ENCODE data around the gene HCN4.

Gene HCN4

DNA sequence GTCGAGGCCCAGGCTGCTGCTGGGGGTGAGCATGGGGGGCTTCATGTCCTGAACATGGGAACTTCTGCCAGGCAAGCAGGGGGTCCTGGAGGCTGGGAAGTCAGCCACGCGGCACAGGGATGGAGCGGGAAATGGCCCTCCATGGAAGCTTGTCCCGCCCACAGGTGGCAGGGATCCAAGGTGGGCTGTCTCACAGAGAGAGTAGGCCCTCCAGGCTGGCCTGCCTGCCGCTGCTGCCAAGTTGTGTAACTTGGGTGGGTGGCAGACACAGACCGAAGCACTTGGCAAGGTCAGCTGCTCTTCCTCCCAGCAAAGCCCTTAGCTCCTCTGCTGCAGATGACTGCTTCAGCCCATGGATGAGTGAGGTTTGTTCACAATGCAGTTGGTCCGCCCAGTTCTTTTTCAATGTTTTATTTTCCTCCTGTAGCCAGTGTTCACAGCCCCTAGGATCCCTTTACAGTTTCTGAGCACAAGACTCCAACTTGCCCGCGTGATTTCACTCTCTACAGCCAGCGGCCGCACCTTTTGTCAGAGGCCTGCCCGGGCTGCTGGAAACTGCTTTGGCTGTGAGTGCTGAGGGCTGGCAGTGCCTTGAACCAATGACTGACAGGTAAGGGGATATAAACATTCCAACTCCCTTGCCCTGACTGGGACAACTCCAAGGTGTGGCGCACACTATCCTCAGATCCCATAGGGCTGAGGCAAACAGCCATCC, 26.7 kb downstream of the HCN4 start:
- DNase-seq, result no peak

DNA sequence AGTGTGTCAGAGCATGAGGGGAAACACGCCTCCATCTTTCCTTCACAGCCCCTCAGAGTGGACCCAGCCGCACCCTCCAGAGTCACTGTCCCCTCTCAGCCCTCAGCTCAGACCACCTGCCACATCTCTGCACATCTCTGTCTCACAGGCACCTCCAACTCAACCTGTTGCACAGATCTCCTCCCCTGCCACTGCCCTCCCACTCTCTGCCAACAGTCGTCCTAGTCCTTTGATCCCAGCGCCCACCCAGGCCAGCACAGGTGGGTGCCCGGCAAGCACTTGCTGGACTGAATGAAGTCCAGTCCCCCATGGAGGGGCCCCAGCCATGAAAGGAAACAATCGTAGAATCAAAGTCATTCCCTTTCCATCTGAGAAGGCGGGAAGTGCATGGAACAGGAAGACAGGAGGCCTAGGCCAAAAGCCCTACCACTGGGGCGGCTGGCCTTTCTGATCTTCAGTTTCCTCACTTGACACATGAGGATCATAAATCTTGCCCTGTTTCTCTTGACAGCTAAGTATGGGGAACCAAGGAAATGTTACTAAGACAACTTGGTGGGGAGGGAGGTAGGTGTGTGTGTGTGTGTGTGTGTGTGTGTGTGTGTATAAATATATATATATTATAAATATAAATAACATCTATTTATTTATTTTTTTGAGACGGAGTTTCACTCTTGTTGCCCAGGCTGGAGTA, 28.1 kb downstream of the HCN4 start:
- no peak for DNase-seq

DNA sequence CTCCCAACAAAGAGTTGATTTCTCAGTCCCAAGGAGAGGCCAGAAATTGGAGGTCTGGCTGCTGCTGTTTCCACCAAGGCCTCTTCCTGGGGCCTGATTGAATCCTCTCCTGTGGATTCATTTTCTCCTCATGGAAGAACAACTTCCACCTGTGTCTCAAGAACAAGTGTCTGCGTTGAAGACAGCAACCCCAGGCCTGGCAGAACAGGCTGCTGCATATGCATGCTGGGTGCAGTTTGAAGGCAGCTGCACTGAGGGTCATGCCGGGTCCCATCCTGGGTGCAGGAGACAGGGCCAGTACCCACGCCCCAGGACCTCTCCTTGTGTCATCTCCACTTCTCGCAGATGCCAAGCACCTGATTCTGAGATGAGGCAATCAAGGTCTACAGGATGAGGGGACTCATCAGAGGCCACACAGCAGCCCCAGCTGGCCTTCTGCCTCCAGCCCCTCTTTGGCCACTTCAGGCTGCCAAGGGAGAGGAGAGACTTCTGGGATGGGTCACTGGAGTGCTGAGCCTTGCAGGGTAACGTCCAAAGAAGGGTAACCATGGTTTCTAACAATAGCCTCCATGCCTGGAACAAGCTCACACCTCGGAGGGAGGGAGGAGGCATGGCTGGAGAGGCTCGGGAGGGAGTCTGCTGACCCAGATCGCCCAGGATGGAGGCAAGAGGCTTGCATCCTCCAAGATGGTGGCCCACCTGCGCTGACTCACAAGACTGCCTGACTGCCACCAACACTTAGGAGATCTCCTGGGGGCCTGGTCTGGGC, 30.0 kb downstream of the HCN4 start:
- no peak for DNase-seq

- DNase-seq, result no peak
Observed at GRCh38 chr15:73338058-73338457, 30.7 kb downstream of the HCN4 start.

DNA sequence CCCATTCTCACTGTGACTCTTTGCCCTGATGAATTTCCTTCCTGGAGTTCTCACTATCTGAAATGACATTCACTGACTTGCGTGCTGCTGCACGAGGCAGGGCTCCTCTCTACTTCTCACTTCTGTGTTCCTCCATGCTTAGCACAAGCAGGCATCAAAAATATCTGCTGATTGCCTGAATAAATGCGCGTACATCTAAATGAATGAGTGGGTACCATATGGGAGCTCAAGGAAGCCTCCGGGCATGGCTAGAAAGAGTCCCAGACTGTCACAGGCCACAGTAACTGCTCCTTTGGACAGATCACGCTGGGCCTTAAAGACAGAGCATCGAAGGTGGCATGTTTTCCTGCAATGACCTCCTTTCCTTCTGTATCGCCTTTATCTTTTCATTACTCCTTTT, 31.6 kb downstream of the HCN4 start:
- DNase-seq, result no peak

- no peak for DNase-seq
Observed at GRCh38 chr15:73336756-73337155, 32.0 kb downstream of the HCN4 start.

DNA sequence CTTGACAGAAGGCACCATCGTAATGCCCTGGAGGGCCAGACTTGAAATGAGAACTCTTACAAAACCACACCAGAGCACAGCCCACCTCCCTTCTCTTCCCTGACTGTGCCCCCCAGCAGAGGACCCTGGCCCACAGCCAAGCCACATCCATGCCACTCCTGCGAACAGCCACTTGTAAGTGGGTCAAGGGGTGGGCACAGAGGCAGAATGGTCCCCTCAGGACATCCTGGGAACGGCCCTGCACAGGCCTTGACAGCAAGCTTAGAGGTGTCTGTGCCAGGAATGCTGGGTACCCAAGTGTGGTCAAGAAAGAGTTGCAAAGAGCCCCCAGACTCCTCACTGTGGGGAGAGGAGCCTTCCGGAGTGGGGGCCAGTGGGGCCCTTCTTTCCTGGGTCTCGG, 33.3 kb downstream of the HCN4 start:
- no peak for DNase-seq

- no peak for DNase-seq
Observed at GRCh38 chr15:73335026-73335425, 33.7 kb downstream of the HCN4 start.

DNA sequence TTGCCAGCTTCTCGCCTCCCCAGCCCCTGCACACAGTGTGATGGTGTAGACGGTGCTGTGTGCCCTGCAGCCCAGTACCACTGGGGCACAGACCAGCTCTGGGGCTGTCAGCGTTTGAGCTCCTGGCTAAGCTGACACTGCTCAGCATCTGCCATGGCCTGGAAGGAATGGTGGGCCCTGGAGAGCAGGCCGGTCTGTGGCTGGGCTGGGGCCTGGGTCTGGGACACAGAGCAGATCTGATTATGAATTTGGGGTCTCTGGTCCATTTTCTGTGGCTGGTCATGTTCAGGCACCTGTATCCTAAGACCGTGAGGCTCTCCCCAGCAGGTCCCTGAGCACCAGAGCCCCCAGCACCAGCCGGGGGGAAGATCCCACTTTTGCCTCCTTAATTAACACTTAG, 34.7 kb downstream of the HCN4 start:
- DNase-seq, result no peak

GRCh38 chr15:73333001-73333400, 35.8 kb downstream of the HCN4 start:
- DNase-seq, result no peak

GRCh38 chr15:73331991-73332925, 36.5 kb downstream of the HCN4 start:
- DNase-seq, result no peak

GRCh38 chr15:73331501-73331900, 37.3 kb downstream of the HCN4 start:
- no peak for DNase-seq

DNA sequence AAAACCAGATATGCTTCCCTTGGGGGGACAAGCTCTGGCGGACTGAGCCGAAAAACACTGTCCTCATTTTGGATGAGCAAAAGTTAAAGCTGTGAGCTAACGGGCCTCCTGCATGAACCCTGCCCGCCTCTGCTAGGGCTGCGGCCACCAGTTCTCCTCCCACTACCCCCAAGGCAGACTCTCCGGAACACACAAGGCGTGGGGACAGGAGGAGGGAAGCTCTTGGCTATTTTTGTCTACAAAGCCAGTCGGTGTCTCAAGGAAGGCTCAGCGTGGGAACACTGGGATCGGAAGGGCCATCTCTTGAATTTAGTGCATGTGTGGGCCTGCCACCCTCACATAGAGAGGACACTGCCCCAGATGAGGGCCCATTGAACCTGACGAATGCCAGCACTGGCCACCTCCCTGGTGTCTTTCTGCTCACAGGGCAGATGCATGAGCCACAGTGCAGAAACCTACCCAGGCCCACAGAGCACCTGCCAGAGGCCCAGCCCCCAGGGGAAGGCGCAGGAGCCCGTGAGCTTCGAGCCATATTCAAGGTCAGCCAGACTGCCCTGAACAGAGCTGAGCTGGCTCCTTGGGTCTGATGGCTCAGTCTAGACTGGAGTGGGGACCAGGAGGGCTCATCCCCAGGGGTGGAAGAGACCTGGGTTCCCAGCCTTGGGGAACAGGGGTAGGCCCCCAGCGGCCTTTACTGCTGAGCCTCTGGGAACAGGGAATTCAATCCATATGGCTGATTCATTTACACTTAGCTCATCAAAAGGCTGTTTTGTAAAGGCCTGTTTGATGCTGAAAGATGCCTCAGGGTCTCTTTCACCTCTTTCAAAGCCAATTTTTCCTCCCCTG, 38.3 kb downstream of the HCN4 start:
- no peak for DNase-seq

- no peak for DNase-seq
Observed at GRCh38 chr15:73329501-73330200, 39.1 kb downstream of the HCN4 start.

- no peak for DNase-seq
Observed at GRCh38 chr15:73328981-73329380, 39.8 kb downstream of the HCN4 start.

- DNase-seq, result no peak
Observed at GRCh38 chr15:73328149-73328820, 40.5 kb downstream of the HCN4 start.

DNA sequence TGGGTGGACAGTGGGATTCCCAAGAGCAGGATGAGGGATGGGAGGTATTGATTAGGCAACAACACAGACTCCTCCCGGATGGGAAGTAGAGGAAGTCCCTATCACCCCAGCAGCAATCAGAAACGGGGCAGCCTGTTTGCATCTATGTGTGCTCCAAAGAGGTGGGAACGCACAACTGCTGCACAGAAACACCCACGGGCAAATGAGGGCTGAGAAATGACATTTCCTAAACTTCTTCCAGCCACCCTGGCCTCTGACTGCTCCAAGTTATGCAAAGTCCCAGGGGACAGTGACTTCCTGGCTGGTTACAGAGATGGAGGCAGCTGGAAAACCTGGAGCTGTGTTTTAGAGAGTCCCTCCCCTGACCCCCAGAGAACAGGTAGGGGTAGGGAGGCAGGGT, 42.6 kb downstream of the HCN4 start:
- no peak for DNase-seq

DNA sequence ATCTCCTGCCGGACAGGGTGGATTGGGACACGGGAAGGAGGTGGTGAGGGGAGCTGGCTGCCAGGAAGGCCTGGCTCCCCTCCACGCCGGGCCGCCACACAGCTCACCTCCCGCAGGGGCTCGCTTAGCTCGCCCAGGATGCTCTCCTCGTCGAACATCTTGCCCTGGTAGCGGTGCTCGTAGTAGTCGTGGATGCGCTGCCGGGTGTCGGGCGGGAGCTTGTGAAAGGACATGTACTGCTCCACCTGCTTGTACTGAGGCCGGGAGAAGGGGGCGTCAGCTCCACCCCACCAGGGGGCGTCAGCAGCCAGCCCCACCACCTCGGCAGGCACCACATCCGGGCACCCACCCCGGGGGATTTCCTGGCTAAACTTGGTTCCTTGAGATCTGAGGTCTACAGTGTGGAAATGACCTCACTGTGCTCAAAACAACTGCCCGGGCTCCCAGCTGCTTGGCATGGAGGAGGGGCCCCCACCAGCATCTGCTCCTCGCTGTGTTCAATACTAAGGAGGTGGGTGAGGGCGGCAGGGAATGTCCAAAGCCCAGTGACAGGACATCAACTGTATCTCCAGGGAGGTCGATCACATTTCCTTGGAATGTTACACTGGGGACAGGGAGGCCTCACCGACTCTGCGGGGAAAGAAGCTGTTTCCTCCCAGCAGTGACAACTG, 43.4 kb downstream of the HCN4 start:
- DNase-seq, result no peak

DNA sequence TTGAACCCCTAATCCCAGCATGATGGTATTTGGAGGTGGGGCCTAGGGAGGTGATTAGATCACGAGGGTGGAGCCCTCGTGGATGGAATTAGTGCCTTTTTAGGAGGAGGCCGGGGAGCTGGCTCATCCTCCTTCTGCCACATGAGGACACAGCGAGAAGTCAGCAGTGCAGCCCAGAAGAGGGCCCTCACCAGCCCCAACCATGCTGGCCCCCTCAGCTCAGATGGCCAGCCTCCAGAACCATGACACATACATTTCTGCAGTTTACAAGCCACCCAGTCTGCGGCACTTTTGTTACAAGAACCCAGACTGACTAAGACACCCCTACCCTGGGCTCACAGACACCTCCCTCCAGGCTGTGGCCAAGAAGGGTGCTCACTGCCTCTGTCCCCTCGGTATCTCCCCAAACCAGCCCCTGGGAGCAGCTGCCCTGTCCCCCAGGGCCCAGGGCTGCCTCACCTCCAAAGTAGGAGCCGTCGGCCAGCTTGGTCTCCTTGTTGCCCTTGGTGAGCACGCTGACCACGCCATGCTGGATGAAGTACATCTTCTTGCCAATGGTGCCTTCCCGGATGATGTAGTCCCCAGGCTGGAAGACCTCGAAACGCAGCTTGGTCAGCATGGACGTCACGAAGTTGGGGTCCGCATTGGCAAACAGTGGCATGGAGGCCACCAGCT, 44.1 kb downstream of the HCN4 start:
- DNase-seq, result no peak

Data from NCI-H526 treated with DMSO at 0.1 percent for 48 hours (cell line).